BE2C (cell line): ENCODE results near the gene FGF14.

Source experiments
- DNase-seq: peaks from one replicate; pipeline ENCODE4 v3.0.0-alpha.2; 2020
- H3K27me3 ChIP-seq: fragments of 250-450 bp; sonication (Bioruptor Pico); 2 replicates; pipeline ENCODE4 v1.5.1; 2020; ENCODE audit warnings: mild to moderate bottlenecking
- H3K36me3 ChIP-seq: fragments of 250-450 bp; sonication (Bioruptor Pico); 2 replicates; pipeline ENCODE4 v1.5.1; 2020; ENCODE audit warnings: mild to moderate bottlenecking
- H3K4me1 ChIP-seq: fragments of 250-450 bp; sonication (Bioruptor Pico); 2 replicates; pipeline ENCODE4 v1.5.1; 2020
- H3K4me3 ChIP-seq: 2 replicates; pipeline ENCODE4 v1.5.1; 2011; ENCODE audit warnings: low read depth, low read length
- H3K9me3 ChIP-seq: fragments of 250-450 bp; sonication (Bioruptor Pico); 2 replicates; pipeline ENCODE4 v1.5.1; 2020
- CTCF ChIP-seq: IDR thresholded peaks from 2 replicates; pipeline ENCODE4 v1.5.1; 2012; ENCODE audit warnings: mild to moderate bottlenecking, low read depth, low read length

Gene FGF14

DNA sequence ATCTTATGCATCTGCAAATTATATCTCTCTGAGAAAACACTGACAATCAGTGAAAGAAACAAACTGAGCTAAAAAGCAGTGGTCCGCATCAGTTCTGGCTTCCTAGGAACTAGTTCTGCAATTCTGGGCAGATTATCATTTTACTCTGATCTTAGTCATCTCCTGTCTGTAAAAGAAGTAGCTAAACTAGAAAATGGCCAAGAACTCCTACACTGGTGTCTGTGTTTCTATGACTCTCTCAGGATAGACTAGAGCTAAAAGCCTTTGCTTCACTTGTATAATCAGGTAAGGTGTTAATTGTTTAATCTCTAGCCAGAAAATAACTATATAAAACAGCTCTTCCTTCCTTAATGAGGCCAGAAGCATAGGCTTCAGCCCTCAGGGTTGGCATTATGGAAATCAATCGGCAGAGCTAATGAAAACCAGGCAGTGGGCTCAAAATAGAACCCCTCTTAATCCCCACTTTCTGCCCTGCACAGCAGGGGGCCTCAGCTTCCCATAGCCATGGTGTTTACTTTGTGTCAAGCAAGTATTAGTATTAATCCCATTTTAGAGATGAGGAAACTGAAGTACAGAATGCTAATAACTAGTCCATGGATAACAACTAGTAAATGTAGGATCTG lies 459.2 kb downstream of the FGF14 start:
- H3K9me3 ChIP-seq, result no peaks in the 10 kb centered on the region
- peak; percentile 63 for DNase-seq
- no peaks in the 10 kb centered on the region for H3K36me3 ChIP-seq
- H3K4me1 ChIP-seq, result peaks cover 8% of the 10 kb centered on the region
- TF ChIP-seq CTCF, result peak; percentile 79
- H3K27me3 ChIP-seq, result no peaks in the 10 kb centered on the region
- H3K4me3 ChIP-seq, result no peak overlapping the region

DNA sequence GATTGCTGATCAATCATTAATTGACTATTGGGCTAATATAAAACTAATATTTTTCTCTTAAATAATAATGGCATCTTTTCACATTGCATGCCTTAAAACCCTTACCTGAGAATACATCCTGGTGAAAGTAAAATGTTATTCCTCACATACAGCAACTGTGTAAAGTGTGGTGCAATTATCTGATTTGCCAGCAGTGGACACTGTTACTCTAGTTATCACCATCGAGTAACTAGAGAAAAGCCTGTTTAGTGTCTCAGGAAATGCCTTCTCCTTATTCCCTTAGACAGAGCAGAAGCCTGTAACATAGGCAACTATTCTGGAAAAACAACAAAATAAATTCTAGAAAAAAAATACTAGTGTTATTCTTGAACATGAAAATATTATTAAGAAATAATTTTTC lies 459.8 kb downstream of the FGF14 start:
- peak; percentile 96 for TF ChIP-seq CTCF
- H3K9me3 ChIP-seq, result no peaks in the 10 kb centered on the region
- no peaks in the 10 kb centered on the region for H3K27me3 ChIP-seq
- H3K4me1 ChIP-seq, result peaks cover 8% of the 10 kb centered on the region
- peak; percentile 55 for DNase-seq
- H3K4me3 ChIP-seq, result no peak overlapping the region
- no peaks in the 10 kb centered on the region for H3K36me3 ChIP-seq

DNA sequence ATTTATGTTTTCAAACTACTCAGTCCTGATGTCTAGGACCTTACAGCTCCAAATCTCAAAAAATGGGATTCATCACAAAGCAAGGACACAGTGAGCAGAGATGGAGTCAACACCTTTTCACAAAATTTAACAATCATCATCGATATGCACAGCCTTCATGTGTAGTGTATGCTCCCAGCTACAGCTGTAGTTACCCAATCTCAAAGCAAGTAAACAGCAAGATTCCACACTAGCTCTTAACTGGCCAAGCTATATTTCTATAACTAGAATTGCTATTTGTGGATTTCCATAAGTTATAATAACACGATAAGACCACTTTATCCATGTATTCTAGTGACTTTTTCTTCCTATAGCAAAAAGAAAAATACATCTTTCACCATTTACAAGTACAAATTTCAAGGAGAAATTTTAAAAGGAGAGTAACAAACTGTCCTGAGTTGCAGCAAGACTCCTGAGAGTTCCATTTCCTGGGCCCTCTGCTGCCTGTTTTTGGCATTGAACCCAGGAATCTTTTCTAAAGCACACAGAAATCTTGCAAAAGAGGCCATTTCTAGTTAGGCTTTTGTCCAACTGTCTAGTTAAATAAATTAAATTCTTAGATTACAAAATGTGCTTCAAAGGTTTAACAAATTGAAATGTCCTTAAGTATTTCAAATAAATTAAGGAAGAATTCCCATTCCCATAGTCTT lies 460.6 kb downstream of the FGF14 start:
- peak; percentile 57 for TF ChIP-seq CTCF
- no peaks in the 10 kb centered on the region for H3K9me3 ChIP-seq
- DNase-seq, result no peak
- H3K27me3 ChIP-seq, result no peaks in the 10 kb centered on the region
- H3K36me3 ChIP-seq, result no peaks in the 10 kb centered on the region
- no peak overlapping the region for H3K4me3 ChIP-seq
- peaks cover 4% of the 10 kb centered on the region for H3K4me1 ChIP-seq

GRCh38 chr13:101939370-101939769 lies 462.5 kb downstream of the FGF14 start:
- Histone ChIP-seq H3K4me1 (peaks cover 4% of the 10 kb centered on the region), H3K27me3 (no peaks in the 10 kb centered on the region), H3K36me3 (no peaks in the 10 kb centered on the region), H3K4me3 (no peak overlapping the region), H3K9me3 (no peaks in the 10 kb centered on the region)
- TF ChIP-seq CTCF, result no peak
- no peak for DNase-seq

DNA sequence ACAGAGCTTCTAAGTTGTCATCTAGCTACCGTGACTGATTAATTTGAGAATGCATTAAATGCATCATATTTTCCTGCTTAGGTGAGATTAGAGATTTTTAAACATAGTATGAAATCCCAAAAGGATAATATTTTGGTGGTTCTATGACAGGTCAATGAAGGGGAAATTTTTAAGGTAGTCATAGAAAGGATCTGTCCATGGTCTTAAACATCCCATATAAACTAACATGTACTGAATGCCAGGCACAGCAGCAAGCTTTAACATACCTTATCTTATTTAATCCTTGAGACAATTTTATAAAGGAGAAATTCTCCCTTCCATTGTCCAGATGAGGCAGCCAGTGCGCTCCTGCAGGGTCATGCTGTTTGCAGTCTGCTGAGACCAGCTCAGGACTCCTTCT lies 466.0 kb downstream of the FGF14 start:
- Histone ChIP-seq H3K9me3 (no peaks in the 10 kb centered on the region), H3K36me3 (no peaks in the 10 kb centered on the region), H3K27me3 (no peaks in the 10 kb centered on the region), H3K4me3 (no peak overlapping the region), H3K4me1 (no peaks in the 10 kb centered on the region)
- TF ChIP-seq CTCF, result no peak
- DNase-seq, result no peak

DNA sequence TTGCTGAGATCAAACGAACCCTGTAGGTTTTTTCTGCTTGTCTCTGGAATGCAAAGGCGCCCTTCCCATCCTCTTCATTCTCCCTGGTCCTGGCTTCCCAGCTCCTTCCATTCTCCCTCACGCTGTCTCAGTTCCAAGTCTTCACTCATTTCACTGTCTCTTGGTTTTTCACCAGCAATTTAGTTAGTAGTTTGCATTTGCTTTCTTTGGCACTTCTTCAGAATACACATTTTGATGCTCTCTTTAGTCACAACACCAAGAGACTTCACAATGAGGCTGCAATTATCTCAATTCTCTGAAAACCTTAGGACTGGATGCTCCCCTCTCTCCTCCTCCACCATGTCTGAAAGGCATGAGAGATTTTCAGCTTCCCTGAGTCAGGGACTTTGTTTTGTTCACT lies 470.7 kb downstream of the FGF14 start:
- TF ChIP-seq CTCF, result no peak
- Histone ChIP-seq H3K9me3 (no peaks in the 10 kb centered on the region), H3K4me3 (no peak overlapping the region), H3K4me1 (no peaks in the 10 kb centered on the region), H3K27me3 (no peaks in the 10 kb centered on the region), H3K36me3 (no peaks in the 10 kb centered on the region)
- DNase-seq, result no peak
